Measurements from ENCODE around the gene RBBP7. TPM values are rescaled to one million over a fixed set of nuclear protein-coding genes. Genes with fewer than 3 reads are reported as not detected.

Gene RBBP7
- total RNA-seq, 1 experiment from 2014 or later: 146 TPM

DNA sequence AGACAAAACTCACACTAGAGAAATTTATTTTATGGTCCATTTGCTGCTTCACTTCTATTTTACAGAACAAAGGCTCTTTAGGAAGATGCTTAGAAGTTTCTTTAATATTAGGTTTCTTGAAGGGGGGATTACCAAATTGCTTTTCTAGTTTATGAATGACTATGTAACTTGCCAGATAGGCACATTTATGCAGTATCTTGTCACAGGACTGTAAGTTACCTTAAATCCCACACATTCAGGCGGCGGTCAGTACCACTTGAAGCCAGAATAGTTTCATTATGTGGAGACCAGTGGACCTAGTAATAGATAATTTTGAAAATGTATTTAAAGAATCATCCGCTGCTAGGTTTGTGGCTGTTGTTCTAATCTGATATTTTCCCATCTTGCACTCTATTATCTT is 18.3 kb downstream of the RBBP7 start:
- BruUV-seq (replicated peaks): no TSS peak
- H2AFZ ChIP-seq (ENCODE audit: low read depth, low read length, poor library complexity, severe bottlenecking): no peak overlapping the region

More for the DNA sequence above, 18.3 kb downstream of the RBBP7 start:
- TF ChIP-seq POLR2AphosphoS5 (IDR thresholded peaks at IDR 0.05; ENCODE audit: low read depth, low read length) (no peak), ELF1 (IDR thresholded peaks at IDR 0.05; ENCODE audit: borderline replicate concordance, low read depth) (no peak), FOSL1 (IDR thresholded peaks at IDR 0.05; ENCODE audit: low read depth) (no peak), JUND (IDR thresholded peaks at IDR 0.05) (no peak), EGR1 (IDR thresholded peaks at IDR 0.05; ENCODE audit: low read depth) (no peak), ZNF274 (IDR thresholded peaks at IDR 0.05; ENCODE audit: low read depth, low read length) (no peak), RAD21 (IDR thresholded peaks at IDR 0.05; ENCODE audit: low read depth) (no peak), CEBPB (IDR thresholded peaks at IDR 0.05; ENCODE audit: low read depth) (no peak), SRF (IDR thresholded peaks at IDR 0.05; ENCODE audit: low read depth) (no peak), EZH2 (IDR thresholded peaks at IDR 0.05) (no peak)
- TF ChIP-seq, protein P1, sequence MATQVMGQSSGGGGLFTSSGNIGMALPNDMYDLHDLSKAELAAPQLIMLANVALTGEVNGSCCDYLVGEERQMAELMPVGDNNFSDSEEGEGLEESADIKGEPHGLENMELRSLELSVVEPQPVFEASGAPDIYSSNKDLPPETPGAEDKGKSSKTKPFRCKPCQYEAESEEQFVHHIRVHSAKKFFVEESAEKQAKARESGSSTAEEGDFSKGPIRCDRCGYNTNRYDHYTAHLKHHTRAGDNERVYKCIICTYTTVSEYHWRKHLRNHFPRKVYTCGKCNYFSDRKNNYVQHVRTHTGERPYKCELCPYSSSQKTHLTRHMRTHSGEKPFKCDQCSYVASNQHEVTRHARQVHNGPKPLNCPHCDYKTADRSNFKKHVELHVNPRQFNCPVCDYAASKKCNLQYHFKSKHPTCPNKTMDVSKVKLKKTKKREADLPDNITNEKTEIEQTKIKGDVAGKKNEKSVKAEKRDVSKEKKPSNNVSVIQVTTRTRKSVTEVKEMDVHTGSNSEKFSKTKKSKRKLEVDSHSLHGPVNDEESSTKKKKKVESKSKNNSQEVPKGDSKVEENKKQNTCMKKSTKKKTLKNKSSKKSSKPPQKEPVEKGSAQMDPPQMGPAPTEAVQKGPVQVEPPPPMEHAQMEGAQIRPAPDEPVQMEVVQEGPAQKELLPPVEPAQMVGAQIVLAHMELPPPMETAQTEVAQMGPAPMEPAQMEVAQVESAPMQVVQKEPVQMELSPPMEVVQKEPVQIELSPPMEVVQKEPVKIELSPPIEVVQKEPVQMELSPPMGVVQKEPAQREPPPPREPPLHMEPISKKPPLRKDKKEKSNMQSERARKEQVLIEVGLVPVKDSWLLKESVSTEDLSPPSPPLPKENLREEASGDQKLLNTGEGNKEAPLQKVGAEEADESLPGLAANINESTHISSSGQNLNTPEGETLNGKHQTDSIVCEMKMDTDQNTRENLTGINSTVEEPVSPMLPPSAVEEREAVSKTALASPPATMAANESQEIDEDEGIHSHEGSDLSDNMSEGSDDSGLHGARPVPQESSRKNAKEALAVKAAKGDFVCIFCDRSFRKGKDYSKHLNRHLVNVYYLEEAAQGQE (IDR thresholded peaks at IDR 0.05; ENCODE audit: low read depth): no peak
- TF ChIP-seq, protein P2, sequence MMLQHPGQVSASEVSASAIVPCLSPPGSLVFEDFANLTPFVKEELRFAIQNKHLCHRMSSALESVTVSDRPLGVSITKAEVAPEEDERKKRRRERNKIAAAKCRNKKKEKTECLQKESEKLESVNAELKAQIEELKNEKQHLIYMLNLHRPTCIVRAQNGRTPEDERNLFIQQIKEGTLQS (IDR thresholded peaks at IDR 0.05): no peak
- TF ChIP-seq, protein P3, sequence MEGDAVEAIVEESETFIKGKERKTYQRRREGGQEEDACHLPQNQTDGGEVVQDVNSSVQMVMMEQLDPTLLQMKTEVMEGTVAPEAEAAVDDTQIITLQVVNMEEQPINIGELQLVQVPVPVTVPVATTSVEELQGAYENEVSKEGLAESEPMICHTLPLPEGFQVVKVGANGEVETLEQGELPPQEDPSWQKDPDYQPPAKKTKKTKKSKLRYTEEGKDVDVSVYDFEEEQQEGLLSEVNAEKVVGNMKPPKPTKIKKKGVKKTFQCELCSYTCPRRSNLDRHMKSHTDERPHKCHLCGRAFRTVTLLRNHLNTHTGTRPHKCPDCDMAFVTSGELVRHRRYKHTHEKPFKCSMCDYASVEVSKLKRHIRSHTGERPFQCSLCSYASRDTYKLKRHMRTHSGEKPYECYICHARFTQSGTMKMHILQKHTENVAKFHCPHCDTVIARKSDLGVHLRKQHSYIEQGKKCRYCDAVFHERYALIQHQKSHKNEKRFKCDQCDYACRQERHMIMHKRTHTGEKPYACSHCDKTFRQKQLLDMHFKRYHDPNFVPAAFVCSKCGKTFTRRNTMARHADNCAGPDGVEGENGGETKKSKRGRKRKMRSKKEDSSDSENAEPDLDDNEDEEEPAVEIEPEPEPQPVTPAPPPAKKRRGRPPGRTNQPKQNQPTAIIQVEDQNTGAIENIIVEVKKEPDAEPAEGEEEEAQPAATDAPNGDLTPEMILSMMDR (IDR thresholded peaks at IDR 0.05 in 2 of 3, conservative IDR thresholded peaks at IDR 0.05 in 1 of 3; ENCODE audit: borderline replicate concordance in 1 of 3, insufficient read depth in 1 of 3, low read depth in 2 of 3, low read length in 2 of 3): no peak
- H3K79me2 ChIP-seq (ENCODE audit: insufficient read depth, low read length): peaks cover 57% of the 10 kb centered on the region
- DNase-seq (ENCODE audit: low read depth, low spot score) (no peak), ATAC-seq (no peak)
- peaks cover 13 to 20% of the 10 kb centered on the region in 2 experiments; a peak in 2 of 4 replicates for H3K36me3 ChIP-seq (ENCODE audit: control insufficient read depth in 1 of 2, insufficient read depth in 2 of 2, low read length in 2 of 2)
- H3K4me3 ChIP-seq (replicated peaks in 1 of 2; ENCODE audit: low read depth in 1 of 2, low read length in 2 of 2): no peak overlapping the region
- H3K9me3 ChIP-seq (ENCODE audit: control insufficient read depth in 1 of 2, insufficient read depth in 1 of 2, low read depth in 1 of 2, low read length in 2 of 2): no peaks in the 10 kb centered on the region
- POLR2A ChIA-PET: no interaction called here
- RAD21 ChIA-PET (ENCODE audit: low non-redundant PET in 1 of 2, low total read pairs in 2 of 2, uncharacterized antibody in 2 of 2, unreplicated experiment in 2 of 2): no interaction called here
- H3K27ac ChIP-seq (ENCODE audit: low read depth, low read length): no peak overlapping the region
- no peaks in the 10 kb centered on the region for H3K27me3 ChIP-seq (ENCODE audit: insufficient read depth, low read length)
- H3K9me2 ChIP-seq (ENCODE audit: insufficient read depth): no peaks in the 10 kb centered on the region
- no peak overlapping the region for H3K4me2 ChIP-seq (ENCODE audit: low read length)
- intact Hi-C loops (cut with micrococcal nuclease): no loop called here
- H3K9ac ChIP-seq (ENCODE audit: low read length): no peak overlapping the region
- CTCF ChIA-PET: no interaction called here
- peaks cover 0 to 8% of the 10 kb centered on the region in 2 experiments; a peak in 1 of 4 replicates for H3K4me1 ChIP-seq (ENCODE audit: control insufficient read depth in 1 of 2, insufficient read depth in 2 of 2, low read length in 2 of 2)
- H4K20me1 ChIP-seq (ENCODE audit: insufficient read depth): no peaks in the 10 kb centered on the region

Measured in HCT116 (cell line).